ENCODE data around the gene LNPK.
"Not testable (repeated sequence)": the region's sequence is repeated elsewhere in the genome, so short reads cannot be mapped to it uniquely, and the experiment has no call there.

Gene LNPK

GRCh38 chr2:175918935-175919334, 83.1 kb downstream of the LNPK start:
- no peaks in the 10 kb centered on the region for H3K36me3 ChIP-seq (ENCODE audit: insufficient read depth, low read length)
- H3K4me3 ChIP-seq (ENCODE audit: low read length): no peak overlapping the region
- H3K4me1 ChIP-seq (ENCODE audit: insufficient read depth, low read length): no peaks in the 10 kb centered on the region
- H3K9me3 ChIP-seq (ENCODE audit: low read length): no peaks in the 10 kb centered on the region
- H2AFZ ChIP-seq (ENCODE audit: low read depth, low read length): no peak overlapping the region
- no peaks in the 10 kb centered on the region for H3K27me3 ChIP-seq (ENCODE audit: insufficient read depth, low read length)

DNA sequence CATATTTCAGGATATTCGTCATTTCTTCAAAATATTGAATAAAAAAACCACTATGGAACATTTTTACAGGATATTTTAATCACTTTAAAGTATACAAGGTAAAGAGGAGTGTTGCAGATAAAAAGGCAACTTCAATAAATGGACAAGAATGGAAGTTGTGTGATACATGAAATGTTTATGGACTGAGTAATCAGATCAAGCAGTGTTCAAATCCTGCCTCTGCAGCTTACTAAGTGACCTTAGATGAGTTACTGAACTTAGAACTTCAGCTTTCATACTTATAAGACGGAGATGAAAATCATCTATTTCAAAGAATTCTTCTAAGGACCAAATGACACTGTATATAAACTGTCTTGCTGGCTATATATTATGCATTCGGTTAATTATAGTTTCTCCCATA, 87.2 kb downstream of the LNPK start:
- H3K36me3 ChIP-seq (ENCODE audit: insufficient read depth, low read length): no peaks in the 10 kb centered on the region
- H3K9me3 ChIP-seq (ENCODE audit: low read length): no peaks in the 10 kb centered on the region
- no peak overlapping the region for H3K4me3 ChIP-seq (ENCODE audit: low read length)
- no peak overlapping the region for H2AFZ ChIP-seq (ENCODE audit: low read depth, low read length)
- no peaks in the 10 kb centered on the region for H3K4me1 ChIP-seq (ENCODE audit: insufficient read depth, low read length)
- H3K27me3 ChIP-seq (ENCODE audit: insufficient read depth, low read length): no peaks in the 10 kb centered on the region

GRCh38 chr2:175913849-175914743, 88.0 kb downstream of the LNPK start:
- H2AFZ ChIP-seq (ENCODE audit: low read depth, low read length): not testable (repeated sequence)

DNA sequence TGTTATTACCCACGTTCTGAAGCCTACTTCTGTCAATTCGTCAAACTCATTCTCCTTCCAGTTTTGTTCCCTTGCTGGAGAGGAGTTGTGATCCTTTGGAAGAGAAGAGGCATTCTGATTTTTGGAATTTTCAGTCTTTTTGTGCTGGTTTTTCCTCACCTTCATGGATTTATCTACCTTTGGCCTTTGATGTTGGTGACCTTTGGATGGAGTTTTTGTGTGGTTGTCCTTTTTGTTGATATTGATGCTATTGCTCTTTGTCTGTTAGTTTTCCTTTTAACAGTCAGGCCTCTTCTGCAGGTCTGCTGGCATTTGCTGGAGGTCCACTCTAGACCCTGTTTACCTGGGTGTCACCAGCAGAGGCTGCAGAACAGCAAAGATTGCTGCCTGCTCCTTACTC, 88.8 kb downstream of the LNPK start:
- H2AFZ ChIP-seq (ENCODE audit: low read depth, low read length); H3K4me3 ChIP-seq (ENCODE audit: low read length); H3K27me3 ChIP-seq (ENCODE audit: insufficient read depth, low read length); H3K9me3 ChIP-seq (ENCODE audit: low read length); H3K4me1 ChIP-seq (ENCODE audit: insufficient read depth, low read length); H3K36me3 ChIP-seq (ENCODE audit: insufficient read depth, low read length): not testable (repeated sequence)

More at GRCh38 chr2:175913849-175914743, 88.0 kb downstream of the LNPK start:
- H3K9me3 ChIP-seq (ENCODE audit: low read length); H3K4me1 ChIP-seq (ENCODE audit: insufficient read depth, low read length); H3K4me3 ChIP-seq (ENCODE audit: low read length); H3K27me3 ChIP-seq (ENCODE audit: insufficient read depth, low read length); H3K36me3 ChIP-seq (ENCODE audit: insufficient read depth, low read length): not testable (repeated sequence)

GRCh38 chr2:175904035-175904434, 98.0 kb downstream of the LNPK start:
- Histone ChIP-seq H3K9me3 (ENCODE audit: low read length) (no peaks in the 10 kb centered on the region), H3K36me3 (ENCODE audit: insufficient read depth, low read length) (no peaks in the 10 kb centered on the region), H2AFZ (ENCODE audit: low read depth, low read length) (no peak overlapping the region), H3K4me1 (ENCODE audit: insufficient read depth, low read length) (no peaks in the 10 kb centered on the region), H3K4me3 (ENCODE audit: low read length) (no peak overlapping the region), H3K27me3 (ENCODE audit: insufficient read depth, low read length) (no peaks in the 10 kb centered on the region)

DNA sequence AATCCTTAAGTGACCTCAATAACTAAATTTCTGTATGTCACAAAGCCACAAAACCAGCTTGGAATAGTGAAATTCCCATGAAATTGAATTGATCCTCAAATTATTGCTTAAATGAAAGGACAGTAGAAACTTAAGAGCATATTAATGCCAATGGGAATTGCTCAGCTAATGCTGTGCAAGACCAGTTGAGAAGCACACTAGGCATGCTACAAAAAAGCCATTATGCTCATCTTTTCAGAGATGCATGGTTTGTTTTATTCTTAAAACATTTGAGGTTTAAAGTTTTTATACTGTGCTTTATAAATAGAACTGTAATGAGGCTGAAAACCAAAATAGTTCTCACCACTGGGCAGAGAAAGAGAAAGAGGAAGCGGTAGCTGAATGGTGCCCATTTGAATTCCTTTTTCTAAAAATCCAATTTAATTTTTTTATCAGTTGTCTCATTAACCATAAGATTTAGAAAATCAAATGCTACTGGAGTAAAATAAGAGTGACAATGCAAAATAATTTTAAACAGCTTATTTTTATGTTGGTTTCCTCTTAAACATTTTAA, 98.6 kb downstream of the LNPK start:
- H3K27me3 ChIP-seq (ENCODE audit: insufficient read depth, low read length): no peaks in the 10 kb centered on the region
- H3K36me3 ChIP-seq (ENCODE audit: insufficient read depth, low read length): no peaks in the 10 kb centered on the region
- H2AFZ ChIP-seq (ENCODE audit: low read depth, low read length): no peak overlapping the region
- H3K9me3 ChIP-seq (ENCODE audit: low read length): no peaks in the 10 kb centered on the region
- H3K4me3 ChIP-seq (ENCODE audit: low read length): no peak overlapping the region
- H3K4me1 ChIP-seq (ENCODE audit: insufficient read depth, low read length): no peaks in the 10 kb centered on the region

DNA sequence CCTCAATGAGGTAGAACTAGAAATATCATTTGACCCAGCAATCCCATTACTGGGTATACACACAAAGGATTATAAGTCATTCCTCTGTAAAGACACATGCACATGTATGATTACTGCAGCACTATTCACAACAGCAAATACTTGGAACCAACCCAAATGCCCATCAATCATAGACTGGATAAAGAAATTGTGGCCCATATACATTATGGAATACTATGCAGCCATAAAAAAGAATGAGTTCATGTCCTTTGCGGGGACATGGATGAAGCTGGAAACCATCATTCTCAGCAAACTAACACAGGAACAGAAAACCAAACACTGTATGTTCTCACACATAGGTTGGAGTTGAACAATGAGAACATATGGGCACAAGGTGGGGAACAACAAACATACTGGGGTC, 106.1 kb downstream of the LNPK start:
- not testable (repeated sequence) for H3K27me3 ChIP-seq (ENCODE audit: insufficient read depth, low read length); H2AFZ ChIP-seq (ENCODE audit: low read depth, low read length); H3K9me3 ChIP-seq (ENCODE audit: low read length); H3K36me3 ChIP-seq (ENCODE audit: insufficient read depth, low read length); H3K4me1 ChIP-seq (ENCODE audit: insufficient read depth, low read length); H3K4me3 ChIP-seq (ENCODE audit: low read length)

DNA sequence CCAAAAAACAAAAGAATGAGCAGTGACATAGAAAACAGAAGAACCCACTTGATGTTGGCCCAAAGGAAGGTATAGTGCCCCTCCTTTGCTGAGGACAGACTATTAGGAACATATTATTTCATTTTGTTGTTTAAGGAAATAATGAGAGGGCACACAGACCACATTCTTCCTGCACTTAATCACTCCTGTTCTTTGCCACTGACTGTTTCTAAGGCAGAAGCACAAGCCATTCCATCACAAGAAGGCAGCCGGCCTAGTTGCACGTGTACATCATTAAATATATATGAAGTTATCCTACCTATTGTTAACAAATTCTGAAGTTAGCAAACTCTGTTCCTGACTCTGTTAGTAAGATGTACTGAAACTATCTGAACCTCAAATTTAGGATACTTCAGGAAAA, 110.0 kb downstream of the LNPK start:
- no peak overlapping the region for H3K4me3 ChIP-seq (ENCODE audit: low read length)
- H2AFZ ChIP-seq (ENCODE audit: low read depth, low read length): no peak overlapping the region

DNA sequence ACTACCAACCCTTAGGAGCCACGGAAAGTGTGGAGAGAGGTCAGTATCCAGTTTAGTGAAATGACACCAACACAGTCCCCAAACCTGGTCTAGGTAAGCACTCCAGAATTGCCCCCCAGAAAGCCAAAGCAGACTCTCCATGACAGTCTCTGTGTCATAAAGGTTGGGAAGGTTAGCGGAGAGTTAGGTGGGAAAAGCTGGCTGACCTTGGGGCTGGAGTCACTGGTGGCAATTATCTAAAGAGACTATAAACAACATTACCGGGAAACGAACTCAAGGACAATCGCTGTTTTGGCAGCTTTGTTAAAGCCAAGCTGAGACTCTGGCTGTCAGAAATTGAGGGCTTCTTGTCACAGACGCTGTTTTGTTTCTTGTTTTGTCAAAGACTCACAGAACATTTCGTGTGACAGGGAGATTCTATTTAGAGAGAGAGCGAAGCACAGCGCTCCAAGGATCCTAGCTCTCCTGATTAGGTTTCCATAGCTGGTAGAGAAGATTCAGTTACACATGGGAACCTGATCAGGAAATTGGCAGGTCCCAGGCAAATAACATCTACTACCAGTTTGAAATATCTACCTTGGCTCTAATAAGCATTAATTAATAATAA, 111.3 kb downstream of the LNPK start:
- Histone ChIP-seq H3K9me3 (ENCODE audit: low read length) (no peaks in the 10 kb centered on the region), H3K4me3 (ENCODE audit: low read length) (no peak overlapping the region), H2AFZ (ENCODE audit: low read depth, low read length) (no peak overlapping the region), H3K36me3 (ENCODE audit: insufficient read depth, low read length) (no peaks in the 10 kb centered on the region), H3K4me1 (ENCODE audit: insufficient read depth, low read length) (peaks cover 7% of the 10 kb centered on the region), H3K27me3 (ENCODE audit: insufficient read depth, low read length) (peaks cover 2% of the 10 kb centered on the region)

More for the DNA sequence above, 110.0 kb downstream of the LNPK start:
- H3K27me3 ChIP-seq (ENCODE audit: insufficient read depth, low read length): peaks cover 2% of the 10 kb centered on the region
- no peaks in the 10 kb centered on the region for H3K9me3 ChIP-seq (ENCODE audit: low read length)
- no peaks in the 10 kb centered on the region for H3K36me3 ChIP-seq (ENCODE audit: insufficient read depth, low read length)
- H3K4me1 ChIP-seq (ENCODE audit: insufficient read depth, low read length): peaks cover 7% of the 10 kb centered on the region

DNA sequence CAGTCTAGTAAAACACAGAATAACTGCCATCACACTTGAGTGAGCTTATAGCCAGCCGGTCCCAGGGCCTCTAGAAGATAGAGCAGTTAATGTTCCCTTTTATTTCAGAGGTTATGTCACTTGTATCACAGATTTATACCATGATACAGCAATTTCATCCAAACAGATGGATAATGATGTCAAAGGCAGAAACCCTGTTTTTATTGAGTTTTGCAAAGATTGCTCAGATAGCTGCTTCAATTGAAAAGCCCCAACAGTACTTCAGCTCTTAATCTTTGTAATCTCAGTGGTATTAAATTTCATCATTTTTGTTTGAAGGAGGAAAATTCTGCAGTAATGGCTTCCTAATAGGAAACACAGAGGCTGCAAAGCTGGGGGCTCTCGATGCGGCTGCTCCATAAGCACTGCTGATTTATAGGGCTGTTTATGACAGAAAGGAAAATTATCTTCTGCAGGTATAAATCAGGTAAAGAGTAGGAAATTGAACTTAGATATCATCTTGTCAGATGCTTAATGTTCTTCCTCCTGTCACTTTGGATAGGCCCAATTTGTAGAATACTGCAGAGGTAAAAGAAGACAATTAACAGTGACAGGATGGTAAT, 112.3 kb downstream of the LNPK start:
- H3K9me3 ChIP-seq (ENCODE audit: low read length): no peaks in the 10 kb centered on the region
- H3K4me1 ChIP-seq (ENCODE audit: insufficient read depth, low read length): peaks cover 7% of the 10 kb centered on the region
- peaks cover 2% of the 10 kb centered on the region for H3K27me3 ChIP-seq (ENCODE audit: insufficient read depth, low read length)
- no peak overlapping the region for H3K4me3 ChIP-seq (ENCODE audit: low read length)
- no peaks in the 10 kb centered on the region for H3K36me3 ChIP-seq (ENCODE audit: insufficient read depth, low read length)
- H2AFZ ChIP-seq (ENCODE audit: low read depth, low read length): no peak overlapping the region

- Histone ChIP-seq H3K9me3 (ENCODE audit: low read length) (no peaks in the 10 kb centered on the region), H3K4me3 (ENCODE audit: low read length) (no peak overlapping the region), H3K4me1 (ENCODE audit: insufficient read depth, low read length) (peaks cover 7% of the 10 kb centered on the region), H3K36me3 (ENCODE audit: insufficient read depth, low read length) (no peaks in the 10 kb centered on the region), H2AFZ (ENCODE audit: low read depth, low read length) (no peak overlapping the region), H3K27me3 (ENCODE audit: insufficient read depth, low read length) (peaks cover 4% of the 10 kb centered on the region)
Measured at GRCh38 chr2:175887776-175888175, 114.3 kb downstream of the LNPK start.

GRCh38 chr2:175884697-175885393, 117.2 kb downstream of the LNPK start:
- H3K36me3 ChIP-seq (ENCODE audit: insufficient read depth, low read length): no peaks in the 10 kb centered on the region
- H2AFZ ChIP-seq (ENCODE audit: low read depth, low read length): no peak overlapping the region
- H3K4me3 ChIP-seq (ENCODE audit: low read length): no peak overlapping the region
- H3K27me3 ChIP-seq (ENCODE audit: insufficient read depth, low read length): peaks cover 7% of the 10 kb centered on the region
- no peaks in the 10 kb centered on the region for H3K9me3 ChIP-seq (ENCODE audit: low read length)
- no peaks in the 10 kb centered on the region for H3K4me1 ChIP-seq (ENCODE audit: insufficient read depth, low read length)
